GM13976 (cell line): Measurements from ENCODE around the gene ABCA13.

Experiments used
- DNase-seq: peaks from one replicate; pipeline ENCODE4 v3.0.0; 2012; ENCODE audit warnings: low spot score
- in situ Hi-C: fragments of 300-500 bp; cut with MboI; formaldehyde crosslinking; loops from one replicate; pipeline ENCODE4 v1.12.0; 2022; ENCODE audit warnings: low sequenced_read_pairs, mixed read lengths, inconsistent platforms; ENCODE audit not compliant: unreplicated experiment
- TF ChIP-seq, protein P1 (sequence below): IDR thresholded peaks from 2 replicates; pipeline ENCODE4 v1.5.1; 2012; ENCODE audit warnings: borderline replicate concordance, mild to moderate bottlenecking; ENCODE audit not compliant: insufficient read depth; ENCODE audit errors: extremely low read depth, missing control alignments, control extremely low read depth

The ABCA13 gene

DNA sequence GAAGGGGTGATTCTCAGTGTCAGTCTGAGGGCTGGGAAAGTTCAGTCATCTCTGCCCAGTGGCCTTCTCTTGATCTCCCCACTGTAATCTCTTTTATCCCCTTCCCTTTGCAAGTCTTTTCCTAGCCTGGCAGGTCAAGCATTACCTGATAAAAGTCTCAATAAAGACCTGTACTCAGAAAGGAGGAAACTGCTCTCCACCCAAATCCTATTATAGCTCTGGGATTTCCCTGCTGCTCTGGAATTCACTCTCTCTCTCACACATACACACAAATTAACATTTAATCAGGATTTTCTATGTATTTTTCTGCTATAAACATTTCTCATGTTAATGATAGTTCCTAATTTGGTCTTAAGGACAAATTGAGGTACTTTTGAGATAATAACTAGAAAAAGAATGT is 46.5 kb downstream of the ABCA13 start:
- DNase-seq: no peak
- TF ChIP-seq, protein P1, sequence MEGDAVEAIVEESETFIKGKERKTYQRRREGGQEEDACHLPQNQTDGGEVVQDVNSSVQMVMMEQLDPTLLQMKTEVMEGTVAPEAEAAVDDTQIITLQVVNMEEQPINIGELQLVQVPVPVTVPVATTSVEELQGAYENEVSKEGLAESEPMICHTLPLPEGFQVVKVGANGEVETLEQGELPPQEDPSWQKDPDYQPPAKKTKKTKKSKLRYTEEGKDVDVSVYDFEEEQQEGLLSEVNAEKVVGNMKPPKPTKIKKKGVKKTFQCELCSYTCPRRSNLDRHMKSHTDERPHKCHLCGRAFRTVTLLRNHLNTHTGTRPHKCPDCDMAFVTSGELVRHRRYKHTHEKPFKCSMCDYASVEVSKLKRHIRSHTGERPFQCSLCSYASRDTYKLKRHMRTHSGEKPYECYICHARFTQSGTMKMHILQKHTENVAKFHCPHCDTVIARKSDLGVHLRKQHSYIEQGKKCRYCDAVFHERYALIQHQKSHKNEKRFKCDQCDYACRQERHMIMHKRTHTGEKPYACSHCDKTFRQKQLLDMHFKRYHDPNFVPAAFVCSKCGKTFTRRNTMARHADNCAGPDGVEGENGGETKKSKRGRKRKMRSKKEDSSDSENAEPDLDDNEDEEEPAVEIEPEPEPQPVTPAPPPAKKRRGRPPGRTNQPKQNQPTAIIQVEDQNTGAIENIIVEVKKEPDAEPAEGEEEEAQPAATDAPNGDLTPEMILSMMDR: no peak
- in situ Hi-C loops: loop anchor here (25.0 kb wide), 1 partner anchor 105 kb away; no protein-coding TSS in a partner anchor

DNA sequence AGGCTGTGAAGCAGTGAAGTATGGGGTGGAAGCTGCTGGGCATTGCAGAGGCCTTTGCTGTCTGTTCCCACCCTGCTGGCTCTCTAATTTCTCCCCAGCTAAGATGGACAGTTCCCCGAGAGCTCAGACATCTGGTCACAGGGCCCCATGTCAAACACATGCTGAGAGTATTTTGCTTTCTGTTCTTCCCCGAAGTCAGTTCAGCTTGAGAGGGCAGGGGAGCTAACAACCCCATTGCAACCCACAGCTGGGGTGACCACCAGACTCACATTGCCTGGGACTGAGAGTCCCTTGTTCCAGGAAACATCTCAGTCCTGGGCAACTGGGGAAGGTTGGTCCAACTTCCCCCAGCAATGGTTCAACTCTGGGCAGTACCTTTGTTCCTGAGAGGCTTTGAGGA is 52.8 kb downstream of the ABCA13 start:
- DNase-seq: no peak
- TF ChIP-seq, protein P1: no peak
- in situ Hi-C loops: loop anchor here (25.0 kb wide), 1 partner anchor 112 kb away; no protein-coding TSS in a partner anchor

DNA sequence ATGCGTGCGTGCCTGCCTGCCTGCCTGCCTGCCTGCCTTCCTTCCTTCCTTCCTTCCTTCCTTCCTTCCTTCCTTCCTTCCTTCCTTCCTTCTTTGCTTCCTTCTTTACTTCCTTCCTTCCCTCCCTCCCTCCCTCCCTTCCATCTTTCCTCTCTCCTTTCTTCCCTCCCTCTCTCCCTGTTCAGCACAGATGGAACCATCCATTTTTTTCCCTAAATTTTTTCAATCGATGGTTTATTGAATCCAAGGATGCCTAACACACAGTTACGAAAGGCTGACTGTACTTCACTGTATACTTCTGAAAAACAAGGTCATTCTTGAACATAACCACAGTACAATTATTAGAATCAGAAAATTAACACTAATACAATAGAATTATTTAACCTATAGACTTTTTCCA is 53.8 kb downstream of the ABCA13 start:
- in situ Hi-C loops: no loop called here
- TF ChIP-seq, protein P1: no peak
- no peak for DNase-seq

DNA sequence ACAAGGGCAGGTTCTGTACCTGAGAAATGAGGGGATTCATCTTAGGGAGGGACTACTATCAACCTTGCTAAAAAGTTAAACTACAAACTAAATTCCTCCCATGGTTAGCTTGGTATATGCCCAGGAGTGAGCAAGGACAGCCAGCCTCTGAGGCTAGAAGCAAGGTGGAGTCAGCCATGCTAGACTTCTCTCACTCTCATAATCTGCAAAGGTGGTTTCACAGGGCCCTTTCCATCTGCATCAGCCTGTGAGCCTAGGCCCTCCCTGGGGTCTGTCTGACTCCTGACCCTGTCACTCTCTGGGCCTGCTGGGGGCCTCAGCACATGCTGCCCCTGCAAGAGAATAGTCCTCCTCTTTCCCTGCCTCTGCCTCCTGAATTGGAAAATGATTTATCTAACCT is 66.1 kb downstream of the ABCA13 start:
- no peak for DNase-seq
- in situ Hi-C loops: no loop called here
- TF ChIP-seq, protein P1: no peak

DNA sequence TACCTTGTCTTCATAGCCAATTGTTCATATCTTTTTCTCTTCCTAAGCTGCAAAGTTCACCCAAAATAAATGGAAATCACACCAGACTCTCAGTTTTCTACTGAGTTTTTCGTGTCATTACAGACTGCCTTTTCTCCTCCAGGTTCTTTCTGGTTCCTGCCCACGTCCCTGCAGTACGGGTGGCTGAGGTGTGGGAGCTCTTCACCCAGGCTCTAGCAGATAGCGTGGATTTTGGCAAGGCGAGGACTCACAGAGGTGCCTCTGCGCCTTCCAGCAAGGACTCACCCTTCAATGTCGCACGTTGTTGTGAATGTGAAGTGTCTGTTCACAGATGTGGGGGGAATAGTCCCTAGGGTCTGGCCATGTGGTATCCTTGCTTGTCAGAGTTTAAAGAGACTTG is 71.6 kb downstream of the ABCA13 start:
- no peak for DNase-seq
- TF ChIP-seq, protein P1: no peak
- in situ Hi-C loops: no loop called here

DNA sequence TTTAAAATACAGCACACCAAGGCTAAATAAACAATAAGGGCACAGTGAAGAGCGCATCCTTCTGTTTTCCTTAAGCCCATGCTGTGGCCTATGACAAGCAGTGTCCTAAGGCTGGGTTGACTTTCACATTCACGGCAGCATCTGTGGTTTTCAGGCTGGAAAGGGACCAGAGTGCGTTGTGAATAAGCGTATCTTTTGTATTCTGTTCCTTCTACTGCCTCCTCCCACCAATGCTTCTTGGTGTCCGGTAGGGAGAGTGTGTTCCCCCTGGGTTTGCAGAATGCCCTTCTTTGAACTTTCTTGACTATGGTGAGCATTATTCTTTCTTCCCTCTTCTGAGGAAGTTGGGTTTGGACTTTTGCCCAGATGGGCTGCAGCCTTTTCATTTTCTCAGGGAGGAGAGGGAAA is 73.6 kb downstream of the ABCA13 start:
- TF ChIP-seq, protein P1: no peak
- no peak for DNase-seq
- in situ Hi-C loops: no loop called here
